ENCODE measurements around the gene PSMD9. TPM values are rescaled to one million over a fixed set of nuclear protein-coding genes. Genes with fewer than 3 reads are reported as not detected.

PSMD9 gene
- total RNA-seq, 2 experiments from 2014 or later = 89.2 to 142 TPM

GRCh38 chr12:121871467-121871866 lies 17.1 kb upstream of the PSMD9 start:
- no peak overlapping the region for H2AFZ ChIP-seq (ENCODE audit: low read length)

DNA sequence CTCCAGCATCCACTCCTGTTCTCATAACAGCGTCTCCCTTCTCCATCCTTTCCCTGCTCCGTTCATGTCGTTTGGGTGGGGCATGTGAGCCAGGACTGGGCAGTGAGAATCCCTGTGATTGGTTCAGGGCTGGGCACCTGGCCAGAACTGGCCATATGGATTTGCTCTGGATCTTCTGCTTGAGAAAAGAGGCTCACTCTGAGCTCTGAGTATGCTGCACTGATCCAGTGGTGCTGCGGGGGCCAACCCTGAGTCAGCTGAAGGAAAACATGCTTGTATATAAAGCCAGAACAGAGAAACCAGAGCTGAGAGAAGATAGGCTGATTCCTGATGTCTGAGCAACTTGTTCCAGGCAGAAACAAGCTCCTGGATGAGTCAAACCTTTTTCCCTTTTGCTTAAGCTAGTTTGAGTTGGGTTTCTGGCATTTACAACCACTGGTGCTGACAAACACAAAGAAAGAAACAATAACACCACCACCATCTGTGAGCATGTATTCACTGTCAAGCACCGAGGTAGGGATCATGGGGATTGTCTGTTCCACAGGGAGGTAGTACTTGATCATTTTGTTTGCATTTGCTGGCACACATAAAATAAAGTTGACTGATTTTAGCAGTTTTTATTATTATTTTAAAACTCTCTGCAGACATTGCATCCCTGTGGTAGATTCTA lies 15.9 kb upstream of the PSMD9 start:
- H3K4me3 ChIP-seq (ENCODE audit: low read depth, low read length, poor library complexity, severe bottlenecking) = no peak overlapping the region
- no peaks in the 10 kb centered on the region for H3K9me3 ChIP-seq (ENCODE audit: low read length)
- H3K4me1 ChIP-seq (ENCODE audit: insufficient read depth, low read length, poor library complexity, severe bottlenecking) = no peaks in the 10 kb centered on the region
- intact Hi-C loops (cut with micrococcal nuclease; ENCODE audit: unreplicated experiment) = no loop called here
- no peak overlapping the region for H3K27ac ChIP-seq (ENCODE audit: low read depth, low read length, poor library complexity, severe bottlenecking)
- BruUV-seq (replicated peaks) = no TSS peak
- no peak for DNase-seq (ENCODE audit: low spot score)
- no peaks in the 10 kb centered on the region for H3K36me3 ChIP-seq (ENCODE audit: insufficient read depth, low read length)
- no peak overlapping the region for H3K4me2 ChIP-seq (ENCODE audit: low read length)
- POLR2A ChIA-PET = no interaction called here
- H3K9me2 ChIP-seq (ENCODE audit: insufficient read depth, low read length) = no peaks in the 10 kb centered on the region
- no peak for TF ChIP-seq EZH2phosphoT487 (IDR thresholded peaks at IDR 0.05; ENCODE audit: borderline replicate concordance, low read depth, low read length)
- TF ChIP-seq, protein P1, sequence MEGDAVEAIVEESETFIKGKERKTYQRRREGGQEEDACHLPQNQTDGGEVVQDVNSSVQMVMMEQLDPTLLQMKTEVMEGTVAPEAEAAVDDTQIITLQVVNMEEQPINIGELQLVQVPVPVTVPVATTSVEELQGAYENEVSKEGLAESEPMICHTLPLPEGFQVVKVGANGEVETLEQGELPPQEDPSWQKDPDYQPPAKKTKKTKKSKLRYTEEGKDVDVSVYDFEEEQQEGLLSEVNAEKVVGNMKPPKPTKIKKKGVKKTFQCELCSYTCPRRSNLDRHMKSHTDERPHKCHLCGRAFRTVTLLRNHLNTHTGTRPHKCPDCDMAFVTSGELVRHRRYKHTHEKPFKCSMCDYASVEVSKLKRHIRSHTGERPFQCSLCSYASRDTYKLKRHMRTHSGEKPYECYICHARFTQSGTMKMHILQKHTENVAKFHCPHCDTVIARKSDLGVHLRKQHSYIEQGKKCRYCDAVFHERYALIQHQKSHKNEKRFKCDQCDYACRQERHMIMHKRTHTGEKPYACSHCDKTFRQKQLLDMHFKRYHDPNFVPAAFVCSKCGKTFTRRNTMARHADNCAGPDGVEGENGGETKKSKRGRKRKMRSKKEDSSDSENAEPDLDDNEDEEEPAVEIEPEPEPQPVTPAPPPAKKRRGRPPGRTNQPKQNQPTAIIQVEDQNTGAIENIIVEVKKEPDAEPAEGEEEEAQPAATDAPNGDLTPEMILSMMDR (conservative IDR thresholded peaks at IDR 0.05; ENCODE audit: low read length) = no peak
- CTCF ChIA-PET (ENCODE audit: unreplicated experiment) = interaction anchor here (0.7 kb wide), 1 partner anchor 79 kb away, joined by 5 read pairs; the partner anchor contains the start of gene RHOF
- no peaks in the 10 kb centered on the region for H3K79me2 ChIP-seq (ENCODE audit: insufficient read depth, low read depth, low read length)
- no peaks in the 10 kb centered on the region for H4K20me1 ChIP-seq (ENCODE audit: insufficient read depth, low read length)
- no peak overlapping the region for H2AFZ ChIP-seq (ENCODE audit: low read length)

More at GRCh38 chr12:121871467-121871866, 17.1 kb upstream of the PSMD9 start:
- no peak for DNase-seq (ENCODE audit: low spot score)
- TF ChIP-seq, protein P1 (conservative IDR thresholded peaks at IDR 0.05; ENCODE audit: low read length) = no peak
- no peak for TF ChIP-seq EZH2phosphoT487 (IDR thresholded peaks at IDR 0.05; ENCODE audit: borderline replicate concordance, low read depth, low read length)
- no TSS peak for BruUV-seq (replicated peaks)
- POLR2A ChIA-PET = interaction anchor here (0.6 kb wide), 1 partner anchor 1211 kb away, joined by 3 read pairs; no protein-coding TSS in a partner anchor
- intact Hi-C loops (cut with micrococcal nuclease; ENCODE audit: unreplicated experiment) = no loop called here
- CTCF ChIA-PET (ENCODE audit: unreplicated experiment) = no interaction called here
- H3K9me3 ChIP-seq (ENCODE audit: low read length) = no peaks in the 10 kb centered on the region
- H3K4me3 ChIP-seq (ENCODE audit: low read depth, low read length, poor library complexity, severe bottlenecking) = no peak overlapping the region
- no peaks in the 10 kb centered on the region for H3K36me3 ChIP-seq (ENCODE audit: insufficient read depth, low read length)
- H3K4me2 ChIP-seq (ENCODE audit: low read length) = no peak overlapping the region
- no peak overlapping the region for H3K27ac ChIP-seq (ENCODE audit: low read depth, low read length, poor library complexity, severe bottlenecking)
- H4K20me1 ChIP-seq (ENCODE audit: insufficient read depth, low read length) = no peaks in the 10 kb centered on the region
- no peaks in the 10 kb centered on the region for H3K79me2 ChIP-seq (ENCODE audit: insufficient read depth, low read depth, low read length)
- no peaks in the 10 kb centered on the region for H3K9me2 ChIP-seq (ENCODE audit: insufficient read depth, low read length)
- H3K4me1 ChIP-seq (ENCODE audit: insufficient read depth, low read length, poor library complexity, severe bottlenecking) = no peaks in the 10 kb centered on the region

DNA sequence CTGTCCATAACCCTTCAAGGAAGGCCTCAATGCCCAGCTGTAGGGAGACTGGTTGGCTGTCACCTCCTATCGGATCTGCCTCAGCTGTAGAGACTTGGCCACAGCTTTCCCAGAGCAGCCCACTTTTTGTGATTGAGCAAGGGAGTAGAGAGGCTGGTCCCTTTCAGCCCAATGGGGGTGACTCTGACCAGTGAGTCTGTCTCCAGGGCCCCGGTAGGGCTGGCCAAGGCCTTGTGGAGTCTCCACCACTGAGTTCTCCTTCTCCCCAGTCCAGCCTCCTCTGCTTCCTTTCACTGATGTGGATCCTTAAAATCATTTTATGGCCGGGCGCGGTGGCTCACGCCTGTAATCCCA lies 15.4 kb upstream of the PSMD9 start:
- DNase-seq (ENCODE audit: low spot score) = no peak
- H3K79me2 ChIP-seq (ENCODE audit: insufficient read depth, low read depth, low read length) = no peaks in the 10 kb centered on the region
- POLR2A ChIA-PET = interaction anchor here (1.4 kb wide), 1 partner anchor 9 kb away, joined by 3 read pairs; no protein-coding TSS in a partner anchor
- TF ChIP-seq EZH2phosphoT487 (IDR thresholded peaks at IDR 0.05; ENCODE audit: borderline replicate concordance, low read depth, low read length) = no peak
- TF ChIP-seq, protein P1 (conservative IDR thresholded peaks at IDR 0.05; ENCODE audit: low read length) = no peak
- no peaks in the 10 kb centered on the region for H4K20me1 ChIP-seq (ENCODE audit: insufficient read depth, low read length)
- CTCF ChIA-PET (ENCODE audit: unreplicated experiment) = interaction anchor here (0.7 kb wide), 1 partner anchor 79 kb away, joined by 5 read pairs; the partner anchor contains the start of gene RHOF
- H3K4me2 ChIP-seq (ENCODE audit: low read length) = no peak overlapping the region
- H3K36me3 ChIP-seq (ENCODE audit: insufficient read depth, low read length) = no peaks in the 10 kb centered on the region
- no peak overlapping the region for H3K27ac ChIP-seq (ENCODE audit: low read depth, low read length, poor library complexity, severe bottlenecking)
- H2AFZ ChIP-seq (ENCODE audit: low read length) = no peak overlapping the region
- intact Hi-C loops (cut with micrococcal nuclease; ENCODE audit: unreplicated experiment) = no loop called here
- H3K4me3 ChIP-seq (ENCODE audit: low read depth, low read length, poor library complexity, severe bottlenecking) = no peak overlapping the region
- no TSS peak for BruUV-seq (replicated peaks)
- no peaks in the 10 kb centered on the region for H3K9me2 ChIP-seq (ENCODE audit: insufficient read depth, low read length)
- H3K9me3 ChIP-seq (ENCODE audit: low read length) = no peaks in the 10 kb centered on the region
- no peaks in the 10 kb centered on the region for H3K4me1 ChIP-seq (ENCODE audit: insufficient read depth, low read length, poor library complexity, severe bottlenecking)
